IMR-90 (cell line): Measurements from ENCODE around the gene FBXO28. TPM values are rescaled to one million over a fixed set of nuclear protein-coding genes. Genes with fewer than 3 reads are reported as not detected.

Source experiments
- ATAC-seq: fragments of 200-7000 bp; cut with Tn5 transposase; 2 replicates; pipeline ENCODE4 v1.9.1; 2020; ENCODE audit warnings: low read depth, mild to moderate bottlenecking, moderate library complexity
- BruUV-seq: library from RNA; stranded (reverse); fragments of 400-500 nt; replicated peaks from 2 replicates; lab custom pipeline; 2021; lab: Mats Ljungman, UMichigan
- CTCF ChIA-PET: fragments of 300-600 bp; formaldehyde crosslinking; extraction: SDS; loops from one replicate; lab custom pipeline; 2021; ENCODE audit warnings: antibody characterized with exemption; lab: Yijun Ruan, JAX
- POLR2A ChIA-PET: fragments of 300-600 bp; sonication (Branson Sonifier 250); formaldehyde crosslinking; loops from one replicate; lab custom pipeline; 2022; ENCODE audit warnings: antibody characterized with exemption; ENCODE audit not compliant: unreplicated experiment; lab: Charles Lee
- DNase-seq: peaks from one replicate; pipeline ENCODE4 v3.0.0; 2013
- H2AFZ ChIP-seq: replicated peaks from 2 replicates; pipeline ENCODE3; 2013; ENCODE audit warnings: low read length, mild to moderate bottlenecking; ENCODE audit not compliant: poor library complexity
- H2AK5ac ChIP-seq: 2 replicates; pipeline ENCODE4 v1.6.1; 2013; ENCODE audit warnings: low read depth, low read length, inconsistent platforms
- H2AK9ac ChIP-seq: replicated peaks from 2 replicates; pipeline ENCODE3; 2013; ENCODE audit warnings: mild to moderate bottlenecking, low read depth, low read length, moderate library complexity; ENCODE audit not compliant: poor library complexity
- H2BK120ac ChIP-seq: 2 replicates; pipeline ENCODE4 v1.6.1; 2013; ENCODE audit warnings: low read depth, low read length, inconsistent platforms
- H2BK15ac ChIP-seq: 3 replicates; pipeline ENCODE4 v1.6.1; 2013; ENCODE audit warnings: low read depth, low read length, inconsistent platforms
- H2BK20ac ChIP-seq: 2 replicates; pipeline ENCODE4 v1.6.1; 2013; ENCODE audit warnings: low read depth, mild to moderate bottlenecking, inconsistent platforms, low read length, moderate library complexity
- H2BK5ac ChIP-seq: 2 replicates; pipeline ENCODE4 v1.6.1; 2013; ENCODE audit warnings: mild to moderate bottlenecking, low read depth, low read length, inconsistent platforms; ENCODE audit not compliant: poor library complexity, severe bottlenecking
- H3K14ac ChIP-seq: replicated peaks from 2 replicates; pipeline ENCODE4 v1.6.1; 2013; ENCODE audit warnings: low read depth, low read length, inconsistent platforms
- H3K18ac ChIP-seq: 2 replicates; pipeline ENCODE4 v1.6.1; 2013; ENCODE audit warnings: low read depth, low read length, control low read depth
- H3K23ac ChIP-seq: 2 replicates; pipeline ENCODE4 v1.6.1; 2013; ENCODE audit warnings: low read depth, low read length, inconsistent platforms
- H3K27ac ChIP-seq: 2 replicates; pipeline ENCODE4 v1.5.1; 2013; ENCODE audit warnings: mild to moderate bottlenecking, control low read depth, low read length; ENCODE audit not compliant: insufficient read depth
- H3K27me3 ChIP-seq: 2 replicates; pipeline ENCODE4 v1.6.1; 2013; ENCODE audit warnings: low read length; ENCODE audit not compliant: control insufficient read depth, insufficient read depth
- H3K36me3 ChIP-seq: 2 replicates; pipeline ENCODE4 v1.6.1; 2013; ENCODE audit warnings: low read length, mixed read lengths; ENCODE audit not compliant: control insufficient read depth, insufficient read depth
- H3K4ac ChIP-seq: 2 replicates; pipeline ENCODE4 v1.6.1; 2013; ENCODE audit warnings: low read depth, low read length, inconsistent platforms
- H3K4me1 ChIP-seq: 2 replicates; pipeline ENCODE4 v1.6.1; 2013; ENCODE audit warnings: low read length, mixed read lengths; ENCODE audit not compliant: control insufficient read depth, insufficient read depth
- H3K4me2 ChIP-seq: 2 replicates; pipeline ENCODE4 v1.6.1; 2013; ENCODE audit warnings: low read depth, mild to moderate bottlenecking, control low read depth, low read length, moderate library complexity
- H3K4me3 ChIP-seq: 2 replicates; pipeline ENCODE4 v1.5.1; 2013; ENCODE audit warnings: low read depth, mild to moderate bottlenecking, control low read depth, low read length, moderate library complexity; ENCODE audit not compliant: insufficient read depth
- H3K56ac ChIP-seq: 2 replicates; pipeline ENCODE4 v1.6.1; 2013; ENCODE audit warnings: low read length, inconsistent platforms; ENCODE audit not compliant: insufficient read depth; ENCODE audit errors: extremely low read depth
- H3K79me1 ChIP-seq, 2 experiments: 2 replicates each; pipeline ENCODE4 v1.6.1; 2013; ENCODE audit warnings: low read length in 2 of 2, inconsistent platforms in 1 of 2, low read depth in 1 of 2
- H3K9ac ChIP-seq: 2 replicates; pipeline ENCODE4 v1.6.1; 2013; ENCODE audit warnings: low read depth, low read length, control low read depth
- H3K9me1 ChIP-seq: 2 replicates; pipeline ENCODE4 v1.6.1; 2013; ENCODE audit warnings: low read length, inconsistent platforms; ENCODE audit not compliant: insufficient read depth
- H3K9me3 ChIP-seq: 2 replicates; pipeline ENCODE4 v1.6.1; 2013; ENCODE audit warnings: low read length; ENCODE audit not compliant: control insufficient read depth, insufficient read depth
- H4K20me1 ChIP-seq: 2 replicates; pipeline ENCODE4 v1.6.1; 2013; ENCODE audit warnings: low read length, inconsistent platforms; ENCODE audit not compliant: insufficient read depth
- H4K5ac ChIP-seq: 2 replicates; pipeline ENCODE4 v1.6.1; 2013; ENCODE audit warnings: mild to moderate bottlenecking, low read depth, low read length, control low read depth
- H4K8ac ChIP-seq, 2 experiments: 2 replicates each; pipeline ENCODE4 v1.6.1; 2013; ENCODE audit warnings: low read depth in 2 of 2, low read length in 2 of 2, control low read depth in 1 of 2, inconsistent platforms in 1 of 2
- H4K91ac ChIP-seq: 2 replicates; pipeline ENCODE4 v1.6.1; 2013; ENCODE audit warnings: low read depth, low read length, inconsistent platforms; ENCODE audit not compliant: insufficient read depth
- CEBPB ChIP-seq: IDR thresholded peaks from 2 replicates; pipeline ENCODE4 v1.6.1; 2012; ENCODE audit warnings: low read depth, low read length, improper control_type of control experiment
- CHD1 ChIP-seq: IDR thresholded peaks from 2 replicates; pipeline ENCODE4 v1.6.1; 2012; ENCODE audit warnings: low read depth, low read length, improper control_type of control experiment
- CTCF ChIP-seq: conservative IDR thresholded peaks from 2 replicates; pipeline ENCODE4 v1.5.1; 2012; ENCODE audit warnings: mild to moderate bottlenecking, low read depth, low read length, improper control_type of control experiment
- ELK1 ChIP-seq: fragments of 150-350 bp; IDR thresholded peaks from 2 replicates; pipeline ENCODE4 v1.6.1; 2016; ENCODE audit warnings: low read depth, mild to moderate bottlenecking, low read length, moderate library complexity, borderline replicate concordance
- FOS ChIP-seq: fragments of 150-350 bp; IDR thresholded peaks from 2 replicates; pipeline ENCODE4 v1.6.1; 2016; ENCODE audit warnings: low read depth, low read length
- MAFK ChIP-seq: IDR thresholded peaks from 2 replicates; pipeline ENCODE4 v1.6.1; 2012; ENCODE audit warnings: low read depth, low read length, improper control_type of control experiment
- MAZ ChIP-seq: IDR thresholded peaks from 2 replicates; pipeline ENCODE4 v1.6.1; 2012; ENCODE audit warnings: low read depth, mild to moderate bottlenecking, low read length, improper control_type of control experiment, moderate library complexity, borderline replicate concordance
- MXI1 ChIP-seq: IDR thresholded peaks from 2 replicates; pipeline ENCODE4 v1.6.1; 2012; ENCODE audit warnings: low read depth, mild to moderate bottlenecking, low read length, moderate library complexity, borderline replicate concordance
- NFE2L2 ChIP-seq: fragments of 150-350 bp; IDR thresholded peaks from 2 replicates; pipeline ENCODE4 v1.6.1; 2016; ENCODE audit warnings: low read depth, mild to moderate bottlenecking, low read length
- POLR2A ChIP-seq: IDR thresholded peaks from 2 replicates; pipeline ENCODE4 v1.6.1; 2012; ENCODE audit warnings: mild to moderate bottlenecking, low read depth, low read length
- RAD21 ChIP-seq: IDR thresholded peaks from 2 replicates; pipeline ENCODE4 v1.6.1; 2012; ENCODE audit warnings: low read length, improper control_type of control experiment
- RFX5 ChIP-seq: IDR thresholded peaks from 2 replicates; pipeline ENCODE4 v1.8.0; 2012; ENCODE audit warnings: low read depth, mild to moderate bottlenecking, low read length, moderate library complexity
- SMC3 ChIP-seq: fragments of 150-350 bp; IDR thresholded peaks from 2 replicates; pipeline ENCODE4 v1.6.1; 2016; ENCODE audit warnings: low read depth, mild to moderate bottlenecking, antibody characterized with exemption, low read length, moderate library complexity
- USF2 ChIP-seq: fragments of 150-350 bp; IDR thresholded peaks from 2 replicates; pipeline ENCODE4 v1.6.1; 2017; ENCODE audit warnings: mild to moderate bottlenecking, antibody characterized with exemption, low read length, low read depth
- dilution Hi-C: fragments of 300-500 bp; cut with HindIII; formaldehyde crosslinking; loops from one replicate; pipeline ENCODE4 v1.14.3; 2018; ENCODE audit warnings: low sequenced_read_pairs; ENCODE audit not compliant: unreplicated experiment
- in situ Hi-C: fragments of 300-500 bp; cut with MboI; formaldehyde crosslinking; loops from 3 replicates; pipeline ENCODE4 v1.14.3; 2019; ENCODE audit warnings: low sequenced_read_pairs, inconsistent platforms, mixed read lengths
- intact Hi-C: fragments of 100-400 bp; cut with micrococcal nuclease; formaldehyde crosslinking; loops from 2 replicates; pipeline ENCODE4 v1.10.0; 2022
- polyA plus RNA-seq, 3 experiments: library from polyadenylated mRNA; depleted of rRNA; stranded (reverse); fragments of >200 nt; gene quantifications; 2 replicates each; pipeline ENCODE4 v1.2.3, GENCODE V29; 2012; ENCODE audit warnings: low replicate concordance in 1 of 3
- total RNA-seq: library from RNA; depleted of rRNA; stranded (reverse); fragments of >200 nt; gene quantifications from 2 replicates; pipeline ENCODE4 v1.2.3, GENCODE V29; 2012

FBXO28 gene
- total and polyA plus RNA-seq, 2 of the 4 experiments (the other 2 are of a cell fraction): 11.6 to 22.6 TPM

GRCh38 chr1:224108991-224109390 lies 4.9 kb upstream of the FBXO28 start:
- H2BK5ac ChIP-seq: no peak overlapping the region
- H4K5ac ChIP-seq: no peak overlapping the region
- H3K4me2 ChIP-seq: no peak overlapping the region
- H3K27me3 ChIP-seq: no peaks in the 10 kb centered on the region; the same call in 1 of the 2 replicates
- ATAC-seq (no peak), DNase-seq (no peak)
- H4K20me1 ChIP-seq: no peaks in the 10 kb centered on the region
- no peaks in the 10 kb centered on the region for H3K9me3 ChIP-seq
- BruUV-seq: no TSS peak
- H3K18ac ChIP-seq: no peak overlapping the region
- no peak overlapping the region for H3K27ac ChIP-seq
- no peak overlapping the region for H3K9ac ChIP-seq
- no peak overlapping the region for H4K8ac ChIP-seq
- TF ChIP-seq FOS (no peak), MXI1 (no peak), NFE2L2 (no peak), MAZ (no peak), CHD1 (no peak), SMC3 (no peak), RFX5 (no peak), POLR2A (no peak), USF2 (no peak), ELK1 (no peak), CEBPB (no peak), MAFK (no peak), CTCF (no peak), RAD21 (no peak)
- H3K14ac ChIP-seq: no peak overlapping the region
- H2BK20ac ChIP-seq: no peak overlapping the region
- no peaks in the 10 kb centered on the region for H3K9me1 ChIP-seq
- dilution Hi-C loops (no loop called here), in situ Hi-C loops (loop anchor here (10.0 kb wide), 1 partner anchor 414 kb away; no protein-coding TSS in a partner anchor), intact Hi-C loops (no loop called here)
- no peaks in the 10 kb centered on the region for H3K36me3 ChIP-seq
- POLR2A ChIA-PET: no interaction called here
- H3K4me1 ChIP-seq: no peaks in the 10 kb centered on the region
- H2BK15ac ChIP-seq: no peak overlapping the region
- no peak overlapping the region for H2BK120ac ChIP-seq
- no peak overlapping the region for H3K23ac ChIP-seq
- no peak overlapping the region for H3K56ac ChIP-seq
- CTCF ChIA-PET: no interaction called here
- no peak overlapping the region for H2AFZ ChIP-seq
- H3K4ac ChIP-seq: no peak overlapping the region
- no peak overlapping the region for H2AK9ac ChIP-seq
- no peak overlapping the region for H3K4me3 ChIP-seq
- H3K79me1 ChIP-seq: no peaks in the 10 kb centered on the region; a peak in 1 of 4 replicates
- H4K91ac ChIP-seq: no peak overlapping the region
- H2AK5ac ChIP-seq: no peak overlapping the region
